A549 treated with AZD2906 at 1 μM for 4 hours (cell line): ENCODE data around the gene IL20. TPM values are rescaled to one million over a fixed set of nuclear protein-coding genes. Genes with fewer than 3 reads are reported as not detected.

ENCODE experiments used
- total RNA-seq: library from RNA; stranded (reverse); fragments of 200-300 nt; extraction: Qiagen RNA extraction; gene quantifications from 5 replicates; pipeline ENCODE4 v1.2.3, GENCODE V29; 2022

Gene IL20
- total RNA-seq: 0.10 TPM in 1 of 5 replicates, not detected in the others

GRCh38 chr1:206864939-206865671 lies at the start of gene IL20:
TSS of gene IL20 (plus strand) at chr1:206865623. CDS start at chr1:206865853, 230 bp downstream.

GRCh38 chr1:206897175-206897574 lies 31.8 kb downstream of the IL20 start, which contains the start of gene IL24:
TSS of gene IL24 (plus strand) at chr1:206897443. CDS start at chr1:206897833, 390 bp downstream.

Other genes starting within 250 kb of the IL20 start
- gene DYRK3, start 230.1 kb upstream of the IL20 start, total RNA-seq: 9.1 to 13.2 TPM (median 9.4 TPM) in 5 replicates
- gene MAPKAPK2, start 180.7 kb upstream of the IL20 start, total RNA-seq: 87.7 to 107 TPM (median 101 TPM) in 5 replicates
- gene IL19, start 94.8 kb upstream of the IL20 start, total RNA-seq: 0.08 to 0.11 TPM (median 0.09 TPM) in 3 of 5 replicates, not detected in the others
- not detected in 5 replicates for gene IL10, start 93.1 kb upstream of the IL20 start, total RNA-seq
- 0.31 to 0.55 TPM (median 0.39 TPM) in 5 replicates for gene IL24, start 31.8 kb downstream of the IL20 start, total RNA-seq
- 4.4 to 6.3 TPM (median 5.8 TPM) in 5 replicates for gene FCMR, start 56.3 kb downstream of the IL20 start, total RNA-seq
- gene PIGR, start 80.8 kb downstream of the IL20 start, total RNA-seq: 0.01 to 0.02 TPM in 2 of 5 replicates, not detected in the others
- gene FCAMR, start 104.8 kb downstream of the IL20 start, total RNA-seq: not detected in 5 replicates
- gene C1orf116, start 167.1 kb downstream of the IL20 start, total RNA-seq: 4.9 to 6.7 TPM (median 6.0 TPM) in 5 replicates
- gene YOD1, start 185.6 kb downstream of the IL20 start, total RNA-seq: 7.1 to 9.1 TPM (median 8.3 TPM) in 5 replicates
- gene PFKFB2, start 187.7 kb downstream of the IL20 start, total RNA-seq: 4.9 to 6.3 TPM (median 5.4 TPM) in 5 replicates
- gene C4BPB, start 223.2 kb downstream of the IL20 start, total RNA-seq: 1.1 to 2.1 TPM (median 1.5 TPM) in 5 replicates
- 0.50 to 0.84 TPM (median 0.62 TPM) in 5 replicates for gene C4BPA, start 238.6 kb downstream of the IL20 start, total RNA-seq